SK-N-SH (cell line): Measurements from ENCODE around the gene TBC1D9B. TPM values are rescaled to one million over a fixed set of nuclear protein-coding genes. Genes with fewer than 3 reads are reported as not detected.

Source experiments
- CTCF ChIA-PET: fragments of 300-600, 350-600 bp; formaldehyde crosslinking; extraction: SDS; loops from one replicate; lab custom pipeline; 2021; lab: Yijun Ruan, JAX
- POLR2A ChIA-PET: fragments of 350-600 bp; sonication (Branson Sonifier 250); formaldehyde crosslinking; extraction: SDS; loops from one replicate; lab custom pipeline; 2020; ENCODE audit warnings: antibody characterized with exemption, inconsistent platforms; lab: Yijun Ruan, JAX
- DNase-seq: peaks from one replicate; pipeline ENCODE4 v3.0.0; 2012
- H2AFZ ChIP-seq: fragments of 200-600 bp; sonication (generic); 2 replicates; pipeline ENCODE4 v1.8.1; 2016; ENCODE audit warnings: antibody characterized with exemption, mild to moderate bottlenecking, low read depth
- H3F3A ChIP-seq: fragments of 200-600 bp; sonication (generic); replicated peaks from 2 replicates; pipeline ENCODE3; 2016; ENCODE audit warnings: antibody characterized with exemption, mild to moderate bottlenecking; ENCODE audit not compliant: insufficient read depth
- H3K27ac ChIP-seq, 2 experiments: fragments of 200-500 bp in 1 of 2; fragments of 200-600 bp in 1 of 2; sonication (Bioruptor generic) in 1 of 2; sonication (generic), shearing (Covaris generic) in 1 of 2; 2 replicates each; pipeline versions ENCODE4 v1.5.1 to v1.6.1; 2014 to 2016; ENCODE audit warnings: low read depth in 2 of 2, inconsistent platforms in 1 of 2, low read length in 1 of 2, mild to moderate bottlenecking in 1 of 2, mixed read lengths in 1 of 2
- H3K27me3 ChIP-seq: fragments of 200-600 bp; sonication (generic), shearing (Covaris generic); 2 replicates; pipeline ENCODE4 v1.6.1; 2016; ENCODE audit warnings: mixed run types; ENCODE audit not compliant: insufficient read depth
- H3K36me3 ChIP-seq, 2 experiments: fragments of 200-500 bp in 1 of 2; fragments of 200-600 bp in 1 of 2; sonication (Bioruptor generic) in 1 of 2; sonication (generic) in 1 of 2; replicated peaks in 1 of 2; 2 replicates each; pipeline versions ENCODE3 to v1.5.1; 2014 to 2016; ENCODE audit warnings: low read length in 1 of 2, mild to moderate bottlenecking in 1 of 2; ENCODE audit not compliant: insufficient read depth in 2 of 2, control insufficient read depth in 1 of 2
- H3K4me1 ChIP-seq, 2 experiments: fragments of 200-500 bp in 1 of 2; fragments of 200-600 bp in 1 of 2; sonication (Bioruptor generic) in 1 of 2; sonication (generic), shearing (Covaris generic) in 1 of 2; 2 replicates each; pipeline versions ENCODE4 v1.5.1 to v1.6.1; 2014 to 2016; ENCODE audit warnings: low read depth in 1 of 2, low read length in 1 of 2, mixed run types in 1 of 2; ENCODE audit not compliant: insufficient read depth in 2 of 2, control insufficient read depth in 1 of 2
- H3K4me2 ChIP-seq: fragments of 200-600 bp; sonication (generic), shearing (Covaris generic); 2 replicates; pipeline ENCODE4 v1.6.1; 2017; ENCODE audit warnings: mixed run types
- H3K4me3 ChIP-seq, 2 experiments: fragments of 200-500 bp in 1 of 2; fragments of 200-600 bp in 1 of 2; sonication (Bioruptor generic) in 1 of 2; sonication (generic), shearing (Covaris generic) in 1 of 2; 2 replicates each; pipeline versions ENCODE4 v1.5.1 to v1.8.1; 2014 to 2016; ENCODE audit warnings: low read depth in 2 of 2, inconsistent platforms in 1 of 2, low read length in 1 of 2, mild to moderate bottlenecking in 1 of 2, mixed read lengths in 1 of 2, moderate library complexity in 1 of 2
- H3K79me2 ChIP-seq: fragments of 200-600 bp; sonication (generic); 2 replicates; pipeline ENCODE4 v1.8.1; 2017; ENCODE audit warnings: mild to moderate bottlenecking; ENCODE audit not compliant: insufficient read depth
- H3K9ac ChIP-seq: fragments of 200-600 bp; sonication (generic); 2 replicates; pipeline ENCODE4 v1.6.1; 2017; ENCODE audit warnings: mixed run types
- H3K9me2 ChIP-seq: fragments of 200-600 bp; sonication (generic); 2 replicates; pipeline ENCODE4 v1.6.1; 2017; ENCODE audit warnings: mixed run types
- H3K9me3 ChIP-seq: fragments of 200-600 bp; sonication (generic); 2 replicates; pipeline ENCODE4 v1.6.1; 2017; ENCODE audit warnings: mixed run types, mild to moderate bottlenecking, moderate library complexity
- H4K20me1 ChIP-seq: fragments of 200-600 bp; sonication (generic); 2 replicates; pipeline ENCODE4 v1.6.1; 2017; ENCODE audit warnings: mild to moderate bottlenecking, mixed run types; ENCODE audit not compliant: insufficient read depth
- CHD2 ChIP-seq: fragments of 150-350 bp; IDR thresholded peaks from 2 replicates; pipeline ENCODE4 v1.6.1; 2018; ENCODE audit warnings: low read length; ENCODE audit not compliant: partially characterized antibody
- EZH2phosphoT487 ChIP-seq: fragments of 200-600 bp; sonication (generic); IDR thresholded peaks from 2 replicates; pipeline ENCODE4 v1.6.1; 2017; ENCODE audit warnings: low read depth, mixed run types, mild to moderate bottlenecking, antibody characterized with exemption, moderate library complexity, borderline replicate concordance
- MEF2A ChIP-seq: IDR thresholded peaks from 2 replicates; pipeline ENCODE4 v1.4.0; 2012; ENCODE audit warnings: low read depth, borderline replicate concordance
- POLR2AphosphoS5 ChIP-seq: IDR thresholded peaks from 2 replicates; pipeline ENCODE4 v1.6.1; 2012; ENCODE audit warnings: low read depth, low read length
- RAD21 ChIP-seq: IDR thresholded peaks from 2 replicates; pipeline ENCODE4 v1.6.1; 2012; ENCODE audit warnings: mild to moderate bottlenecking, low read length
- RFX5 ChIP-seq: IDR thresholded peaks from 2 replicates; pipeline ENCODE4 v1.6.1; 2012; ENCODE audit warnings: mild to moderate bottlenecking, improper control_type of control experiment, low read length
- ZBTB33 ChIP-seq: IDR thresholded peaks from 2 replicates; pipeline ENCODE4 v1.4.0; 2012; ENCODE audit warnings: low read depth, borderline replicate concordance
- WGBS: methylation state at CpG from one replicate; pipeline ENCODE4 v1.1.6; 2017; ENCODE audit warnings: low lambda C conversion rate; 5-methylcytosine and 5-hydroxymethylcytosine counted together
- polyA plus RNA-seq, 3 experiments: library from polyadenylated mRNA; depleted of rRNA; stranded (reverse); fragments of >200 nt; gene quantifications; 2 replicates each; pipeline ENCODE4 v1.2.3, GENCODE V29; 2012
- TF ChIP-seq, protein P1 (sequence below): IDR thresholded peaks from 2 replicates; pipeline ENCODE4 v1.6.1; 2012; ENCODE audit warnings: mild to moderate bottlenecking, low read depth, low read length, moderate library complexity
- TF ChIP-seq, protein P2 (sequence below): fragments of 150-350 bp; IDR thresholded peaks from 2 replicates; pipeline ENCODE4 v1.6.1; 2017; ENCODE audit warnings: antibody characterized with exemption, low read length, low read depth, borderline replicate concordance

TBC1D9B gene
- polyA plus RNA-seq, 1 of the 3 experiments (the other 2 are of a cell fraction), result 75.6 TPM

- Histone ChIP-seq H3K4me3 (no peak overlapping the region), H3K4me2 (no peak overlapping the region), H3K27ac (no peak overlapping the region), H3K79me2 (peaks cover 3% of the 10 kb centered on the region), H3F3A (peaks cover 13% of the 10 kb centered on the region), H3K9me3 (no peaks in the 10 kb centered on the region), H3K9me2 (no peaks in the 10 kb centered on the region), H3K27me3 (no peaks in the 10 kb centered on the region), H2AFZ (no peak overlapping the region)
- WGBS, result 98% methylated on average over 7 of the region's 9 CpGs
- POLR2A ChIA-PET, result no interaction called here
- no peak for DNase-seq
- TF ChIP-seq CHD2, result no peak
- TF ChIP-seq POLR2AphosphoS5, result no peak
- no peak for TF ChIP-seq RAD21
- no peak for TF ChIP-seq RFX5
- TF ChIP-seq, all 33 proteins: peak for 0
- Histone ChIP-seq H3K9ac (no peak overlapping the region), H3K36me3 (peaks cover 28 to 44% of the 10 kb centered on the region in 2 experiments), H3K4me1 (peaks cover 5 to 9% of the 10 kb centered on the region in 2 experiments; a peak in 1 of 4 replicates), H4K20me1 (no peaks in the 10 kb centered on the region)
- CTCF ChIA-PET, result interaction anchor here (0.6 kb wide), 1 partner anchor 228 kb away, joined by 3 read pairs; no protein-coding TSS in a partner anchor
Observed at GRCh38 chr5:179862891-179863290, 44.8 kb downstream of the TBC1D9B start.

DNA sequence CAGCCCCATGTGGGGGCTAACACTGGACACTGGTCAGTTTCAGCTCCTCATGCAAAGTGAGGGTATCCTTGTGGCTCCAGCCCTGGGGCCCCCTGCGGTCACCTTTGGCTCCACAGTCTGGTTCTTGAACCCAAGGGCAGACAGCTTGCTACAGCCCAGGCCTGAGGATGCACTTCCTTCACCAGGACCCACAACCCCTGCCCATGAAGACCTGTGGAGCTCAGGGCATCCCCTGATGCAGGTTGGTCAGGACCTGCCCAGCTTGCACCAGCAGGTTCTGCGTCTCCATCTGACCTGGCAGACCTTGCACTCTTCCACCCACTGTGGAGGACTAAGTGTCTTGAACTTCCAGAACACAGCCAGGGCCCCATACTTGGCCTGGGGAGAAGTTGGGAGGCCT lies 45.4 kb downstream of the TBC1D9B start:
- H4K20me1 ChIP-seq, result no peaks in the 10 kb centered on the region
- no peaks in the 10 kb centered on the region for H3K27me3 ChIP-seq
- no CpG with 5 or more reads among the region's 2 CpGs for WGBS
- no peaks in the 10 kb centered on the region for H3K9me3 ChIP-seq
- CTCF ChIA-PET, result interaction anchor here (0.6 to 1.6 kb wide), 3 partner anchors 8 to 228 kb away, joined by 3 to 6 read pairs (median 4); no protein-coding TSS in a partner anchor
- H3K27ac ChIP-seq, result no peak overlapping the region
- H3K4me1 ChIP-seq, result peaks cover 5 to 9% of the 10 kb centered on the region in 2 experiments; a peak in 1 of 4 replicates
- H3K9me2 ChIP-seq, result no peaks in the 10 kb centered on the region
- H3F3A ChIP-seq, result peaks cover 13% of the 10 kb centered on the region
- no peak overlapping the region for H3K9ac ChIP-seq
- H3K36me3 ChIP-seq, result peaks cover 28 to 43% of the 10 kb centered on the region in 2 experiments
- no peak for DNase-seq
- H3K4me2 ChIP-seq, result no peak overlapping the region
- peaks cover 9% of the 10 kb centered on the region for H3K79me2 ChIP-seq
- no peak overlapping the region; a peak in 1 of 4 replicates for H3K4me3 ChIP-seq
- POLR2A ChIA-PET, result no interaction called here
- TF ChIP-seq MEF2A (no peak), ZBTB33 (no peak), EZH2phosphoT487 (no peak), POLR2AphosphoS5 (no peak)
- TF ChIP-seq, protein P1, sequence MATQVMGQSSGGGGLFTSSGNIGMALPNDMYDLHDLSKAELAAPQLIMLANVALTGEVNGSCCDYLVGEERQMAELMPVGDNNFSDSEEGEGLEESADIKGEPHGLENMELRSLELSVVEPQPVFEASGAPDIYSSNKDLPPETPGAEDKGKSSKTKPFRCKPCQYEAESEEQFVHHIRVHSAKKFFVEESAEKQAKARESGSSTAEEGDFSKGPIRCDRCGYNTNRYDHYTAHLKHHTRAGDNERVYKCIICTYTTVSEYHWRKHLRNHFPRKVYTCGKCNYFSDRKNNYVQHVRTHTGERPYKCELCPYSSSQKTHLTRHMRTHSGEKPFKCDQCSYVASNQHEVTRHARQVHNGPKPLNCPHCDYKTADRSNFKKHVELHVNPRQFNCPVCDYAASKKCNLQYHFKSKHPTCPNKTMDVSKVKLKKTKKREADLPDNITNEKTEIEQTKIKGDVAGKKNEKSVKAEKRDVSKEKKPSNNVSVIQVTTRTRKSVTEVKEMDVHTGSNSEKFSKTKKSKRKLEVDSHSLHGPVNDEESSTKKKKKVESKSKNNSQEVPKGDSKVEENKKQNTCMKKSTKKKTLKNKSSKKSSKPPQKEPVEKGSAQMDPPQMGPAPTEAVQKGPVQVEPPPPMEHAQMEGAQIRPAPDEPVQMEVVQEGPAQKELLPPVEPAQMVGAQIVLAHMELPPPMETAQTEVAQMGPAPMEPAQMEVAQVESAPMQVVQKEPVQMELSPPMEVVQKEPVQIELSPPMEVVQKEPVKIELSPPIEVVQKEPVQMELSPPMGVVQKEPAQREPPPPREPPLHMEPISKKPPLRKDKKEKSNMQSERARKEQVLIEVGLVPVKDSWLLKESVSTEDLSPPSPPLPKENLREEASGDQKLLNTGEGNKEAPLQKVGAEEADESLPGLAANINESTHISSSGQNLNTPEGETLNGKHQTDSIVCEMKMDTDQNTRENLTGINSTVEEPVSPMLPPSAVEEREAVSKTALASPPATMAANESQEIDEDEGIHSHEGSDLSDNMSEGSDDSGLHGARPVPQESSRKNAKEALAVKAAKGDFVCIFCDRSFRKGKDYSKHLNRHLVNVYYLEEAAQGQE, result no peak
- TF ChIP-seq, protein P2, sequence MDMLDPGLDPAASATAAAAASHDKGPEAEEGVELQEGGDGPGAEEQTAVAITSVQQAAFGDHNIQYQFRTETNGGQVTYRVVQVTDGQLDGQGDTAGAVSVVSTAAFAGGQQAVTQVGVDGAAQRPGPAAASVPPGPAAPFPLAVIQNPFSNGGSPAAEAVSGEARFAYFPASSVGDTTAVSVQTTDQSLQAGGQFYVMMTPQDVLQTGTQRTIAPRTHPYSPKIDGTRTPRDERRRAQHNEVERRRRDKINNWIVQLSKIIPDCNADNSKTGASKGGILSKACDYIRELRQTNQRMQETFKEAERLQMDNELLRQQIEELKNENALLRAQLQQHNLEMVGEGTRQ, result no peak
- no peak overlapping the region for H2AFZ ChIP-seq
